GM23338 (cell line): ENCODE data around the gene CSTF2T. TPM values are rescaled to one million over a fixed set of nuclear protein-coding genes. Genes with fewer than 3 reads are reported as not detected.
A peak's percentile ranks its signal among the peaks of the same experiment; 100 is the strongest.

ENCODE experiments used
- ATAC-seq: fragments of 200-7000 bp; cut with Tn5 transposase; 3 replicates; pipeline ENCODE4 v1.9.1; 2020
- DNase-seq: peaks from one replicate; pipeline ENCODE4 v3.0.0-alpha.2; 2015; ENCODE audit warnings: low spot score
- H2AFZ ChIP-seq: fragments of 200-600 bp; sonication (generic); 2 replicates; pipeline ENCODE4 v1.8.0; 2016; ENCODE audit warnings: antibody characterized with exemption, mild to moderate bottlenecking, moderate library complexity
- H3F3A ChIP-seq: fragments of 200-600 bp; sonication (generic); replicated peaks from 2 replicates; pipeline ENCODE4 v1.8.0; 2017; ENCODE audit warnings: antibody characterized with exemption, mixed run types, low read depth
- H3K27ac ChIP-seq: fragments of 200-600 bp; sonication (generic); 2 replicates; pipeline ENCODE4 v1.6.1; 2016; ENCODE audit warnings: low read depth
- H3K27me3 ChIP-seq: fragments of 200-600 bp; sonication (generic); 2 replicates; pipeline ENCODE4 v1.8.0; 2016; ENCODE audit warnings: mild to moderate bottlenecking, mixed run types, moderate library complexity; ENCODE audit not compliant: insufficient read depth
- H3K36me3 ChIP-seq: fragments of 200-600 bp; sonication (generic); 2 replicates; pipeline ENCODE4 v1.8.0; 2016; ENCODE audit warnings: mild to moderate bottlenecking; ENCODE audit not compliant: insufficient read depth
- H3K4me1 ChIP-seq: fragments of 200-600 bp; sonication (generic); 2 replicates; pipeline ENCODE4 v1.8.0; 2016; ENCODE audit warnings: mild to moderate bottlenecking, moderate library complexity; ENCODE audit not compliant: insufficient read depth
- H3K4me2 ChIP-seq: fragments of 200-600 bp; sonication (generic); 2 replicates; pipeline ENCODE4 v1.7.1; 2017; ENCODE audit warnings: mixed run types
- H3K4me3 ChIP-seq: fragments of 200-600 bp; sonication (generic); 2 replicates; pipeline ENCODE4 v1.6.1; 2016; ENCODE audit warnings: mixed run types
- H3K79me2 ChIP-seq: fragments of 200-600 bp; sonication (generic); replicated peaks from 2 replicates; pipeline ENCODE4 v1.8.0; 2017; ENCODE audit warnings: mild to moderate bottlenecking; ENCODE audit not compliant: insufficient read depth
- H3K9me2 ChIP-seq: fragments of 200-600 bp; sonication (generic); 2 replicates; pipeline ENCODE4 v1.8.0; 2017; ENCODE audit not compliant: insufficient read depth
- H4K20me1 ChIP-seq: fragments of 200-600 bp; sonication (generic); replicated peaks from 2 replicates; pipeline ENCODE4 v1.8.0; 2017; ENCODE audit warnings: mild to moderate bottlenecking; ENCODE audit not compliant: insufficient read depth
- H3K27ac Mint-ChIP-seq: 2 replicates; pipeline ENCODE4 v1.8.0; 2020; ENCODE audit warnings: inconsistent platforms, mild to moderate bottlenecking, moderate library complexity, mixed read lengths
- H3K27me3 Mint-ChIP-seq: 3 replicates; pipeline ENCODE4 v1.8.0; 2022; ENCODE audit warnings: low read depth, mild to moderate bottlenecking, moderate library complexity, mixed read lengths, inconsistent platforms; ENCODE audit not compliant: insufficient read depth, poor library complexity
- H3K36me3 Mint-ChIP-seq: 3 replicates; pipeline ENCODE4 v1.8.0; 2021; ENCODE audit warnings: low read depth, mild to moderate bottlenecking, inconsistent platforms, moderate library complexity, mixed read lengths
- H3K4me1 Mint-ChIP-seq: 3 replicates; pipeline ENCODE4 v1.8.0; 2020; ENCODE audit warnings: mild to moderate bottlenecking, inconsistent platforms, mixed read lengths
- H3K4me3 Mint-ChIP-seq: 3 replicates; pipeline ENCODE4 v1.8.0; 2021; ENCODE audit warnings: moderate library complexity, mild to moderate bottlenecking, inconsistent platforms, mixed read lengths
- H3K9me3 Mint-ChIP-seq: 3 replicates; pipeline ENCODE4 v1.8.0; 2020; ENCODE audit warnings: moderate library complexity, mild to moderate bottlenecking, inconsistent platforms, mixed read lengths
- CREB1 ChIP-seq: fragments of 250-450 bp; sonication (Bioruptor Pico); IDR thresholded peaks from 2 replicates; pipeline ENCODE4 v1.5.0; 2020; ENCODE audit warnings: low read depth, mild to moderate bottlenecking, moderate library complexity
- CTCF ChIP-seq, 2 experiments: fragments of 200-600 bp in 1 of 2; sonication (generic) in 1 of 2; conservative IDR thresholded peaks; 2 replicates each; pipeline versions ENCODE4 v1.5.1 to v1.6.1; 2016 to 2017; ENCODE audit warnings: antibody characterized with exemption in 2 of 2, low read depth in 2 of 2, mild to moderate bottlenecking in 2 of 2, moderate library complexity in 1 of 2
- ETS1 ChIP-seq: IDR thresholded peaks from 2 replicates; pipeline ENCODE4 v1.6.1; 2016; ENCODE audit warnings: antibody characterized with exemption
- EZH2 ChIP-seq: fragments of 200-600 bp; sonication (generic); IDR thresholded peaks from one replicate; pipeline ENCODE4 v1.8.0; 2017; ENCODE audit warnings: antibody characterized with exemption, mild to moderate bottlenecking, low read depth; ENCODE audit not compliant: unreplicated experiment
- EZH2phosphoT487 ChIP-seq: fragments of 200-600 bp; sonication (generic); IDR thresholded peaks from one replicate; pipeline ENCODE4 v1.8.1; 2018; ENCODE audit warnings: antibody characterized with exemption; ENCODE audit not compliant: unreplicated experiment
- JUNB ChIP-seq: IDR thresholded peaks from one replicate; pipeline ENCODE4 v1.6.1; 2016; ENCODE audit warnings: antibody characterized with exemption; ENCODE audit not compliant: unreplicated experiment
- NANOG ChIP-seq: IDR thresholded peaks from 2 replicates; pipeline ENCODE4 v1.6.1; 2016; ENCODE audit warnings: antibody characterized with exemption, borderline replicate concordance
- POLR2AphosphoS5 ChIP-seq: IDR thresholded peaks from 2 replicates; pipeline ENCODE4 v1.6.1; 2016; ENCODE audit warnings: antibody characterized with exemption, low read depth
- REST ChIP-seq: IDR thresholded peaks from one replicate; pipeline ENCODE4 v1.6.1; 2018; ENCODE audit warnings: antibody characterized with exemption; ENCODE audit not compliant: unreplicated experiment
- STAT1 ChIP-seq: IDR thresholded peaks from one replicate; pipeline ENCODE4 v1.6.1; 2016; ENCODE audit warnings: antibody characterized with exemption; ENCODE audit not compliant: unreplicated experiment
- ZNF114 ChIP-seq: fragments of 250-450 bp; sonication (Bioruptor Pico); IDR thresholded peaks from 2 replicates; pipeline ENCODE4 v1.5.0; 2020; ENCODE audit warnings: mild to moderate bottlenecking, moderate library complexity
- ZNF331 ChIP-seq: fragments of 250-450 bp; sonication (Bioruptor Pico); IDR thresholded peaks from 2 replicates; pipeline ENCODE4 v1.5.0; 2020; ENCODE audit warnings: low read depth, mild to moderate bottlenecking, moderate library complexity
- polyA plus RNA-seq: library from polyadenylated mRNA; unstranded; fragments of >200 nt; fragmentation: Nextera tagmentation; extraction: Ambion mirVana; gene quantifications from 2 replicates; pipeline ENCODE4 v1.2.1, GENCODE V29; 2016
- total RNA-seq: library from RNA; depleted of rRNA; stranded (reverse); fragments of >200 nt; shearing (Covaris generic); gene quantifications from 2 replicates; pipeline ENCODE4 v1.2.3, GENCODE V29; 2014
- TF ChIP-seq, protein P1 (sequence below): fragments of 250-450 bp; sonication (Bioruptor Pico); IDR thresholded peaks from 2 replicates; pipeline ENCODE4 v1.5.0; 2020; ENCODE audit warnings: mild to moderate bottlenecking, moderate library complexity

Gene CSTF2T
- total and polyA plus RNA-seq, 2 experiments from 2014 or later, result 9.8 to 31.9 TPM

GRCh38 chr10:51700228-51700817 is 928 bp upstream of the CSTF2T start:
- H3K36me3 ChIP-seq, result no peaks in the 10 kb centered on the region
- H3K4me1 ChIP-seq, result peaks cover 9% of the 10 kb centered on the region; the same call in 1 of the 2 replicates
- DNase-seq (peak; percentile 68), ATAC-seq (peak; percentile 69)
- TF ChIP-seq, protein P1, sequence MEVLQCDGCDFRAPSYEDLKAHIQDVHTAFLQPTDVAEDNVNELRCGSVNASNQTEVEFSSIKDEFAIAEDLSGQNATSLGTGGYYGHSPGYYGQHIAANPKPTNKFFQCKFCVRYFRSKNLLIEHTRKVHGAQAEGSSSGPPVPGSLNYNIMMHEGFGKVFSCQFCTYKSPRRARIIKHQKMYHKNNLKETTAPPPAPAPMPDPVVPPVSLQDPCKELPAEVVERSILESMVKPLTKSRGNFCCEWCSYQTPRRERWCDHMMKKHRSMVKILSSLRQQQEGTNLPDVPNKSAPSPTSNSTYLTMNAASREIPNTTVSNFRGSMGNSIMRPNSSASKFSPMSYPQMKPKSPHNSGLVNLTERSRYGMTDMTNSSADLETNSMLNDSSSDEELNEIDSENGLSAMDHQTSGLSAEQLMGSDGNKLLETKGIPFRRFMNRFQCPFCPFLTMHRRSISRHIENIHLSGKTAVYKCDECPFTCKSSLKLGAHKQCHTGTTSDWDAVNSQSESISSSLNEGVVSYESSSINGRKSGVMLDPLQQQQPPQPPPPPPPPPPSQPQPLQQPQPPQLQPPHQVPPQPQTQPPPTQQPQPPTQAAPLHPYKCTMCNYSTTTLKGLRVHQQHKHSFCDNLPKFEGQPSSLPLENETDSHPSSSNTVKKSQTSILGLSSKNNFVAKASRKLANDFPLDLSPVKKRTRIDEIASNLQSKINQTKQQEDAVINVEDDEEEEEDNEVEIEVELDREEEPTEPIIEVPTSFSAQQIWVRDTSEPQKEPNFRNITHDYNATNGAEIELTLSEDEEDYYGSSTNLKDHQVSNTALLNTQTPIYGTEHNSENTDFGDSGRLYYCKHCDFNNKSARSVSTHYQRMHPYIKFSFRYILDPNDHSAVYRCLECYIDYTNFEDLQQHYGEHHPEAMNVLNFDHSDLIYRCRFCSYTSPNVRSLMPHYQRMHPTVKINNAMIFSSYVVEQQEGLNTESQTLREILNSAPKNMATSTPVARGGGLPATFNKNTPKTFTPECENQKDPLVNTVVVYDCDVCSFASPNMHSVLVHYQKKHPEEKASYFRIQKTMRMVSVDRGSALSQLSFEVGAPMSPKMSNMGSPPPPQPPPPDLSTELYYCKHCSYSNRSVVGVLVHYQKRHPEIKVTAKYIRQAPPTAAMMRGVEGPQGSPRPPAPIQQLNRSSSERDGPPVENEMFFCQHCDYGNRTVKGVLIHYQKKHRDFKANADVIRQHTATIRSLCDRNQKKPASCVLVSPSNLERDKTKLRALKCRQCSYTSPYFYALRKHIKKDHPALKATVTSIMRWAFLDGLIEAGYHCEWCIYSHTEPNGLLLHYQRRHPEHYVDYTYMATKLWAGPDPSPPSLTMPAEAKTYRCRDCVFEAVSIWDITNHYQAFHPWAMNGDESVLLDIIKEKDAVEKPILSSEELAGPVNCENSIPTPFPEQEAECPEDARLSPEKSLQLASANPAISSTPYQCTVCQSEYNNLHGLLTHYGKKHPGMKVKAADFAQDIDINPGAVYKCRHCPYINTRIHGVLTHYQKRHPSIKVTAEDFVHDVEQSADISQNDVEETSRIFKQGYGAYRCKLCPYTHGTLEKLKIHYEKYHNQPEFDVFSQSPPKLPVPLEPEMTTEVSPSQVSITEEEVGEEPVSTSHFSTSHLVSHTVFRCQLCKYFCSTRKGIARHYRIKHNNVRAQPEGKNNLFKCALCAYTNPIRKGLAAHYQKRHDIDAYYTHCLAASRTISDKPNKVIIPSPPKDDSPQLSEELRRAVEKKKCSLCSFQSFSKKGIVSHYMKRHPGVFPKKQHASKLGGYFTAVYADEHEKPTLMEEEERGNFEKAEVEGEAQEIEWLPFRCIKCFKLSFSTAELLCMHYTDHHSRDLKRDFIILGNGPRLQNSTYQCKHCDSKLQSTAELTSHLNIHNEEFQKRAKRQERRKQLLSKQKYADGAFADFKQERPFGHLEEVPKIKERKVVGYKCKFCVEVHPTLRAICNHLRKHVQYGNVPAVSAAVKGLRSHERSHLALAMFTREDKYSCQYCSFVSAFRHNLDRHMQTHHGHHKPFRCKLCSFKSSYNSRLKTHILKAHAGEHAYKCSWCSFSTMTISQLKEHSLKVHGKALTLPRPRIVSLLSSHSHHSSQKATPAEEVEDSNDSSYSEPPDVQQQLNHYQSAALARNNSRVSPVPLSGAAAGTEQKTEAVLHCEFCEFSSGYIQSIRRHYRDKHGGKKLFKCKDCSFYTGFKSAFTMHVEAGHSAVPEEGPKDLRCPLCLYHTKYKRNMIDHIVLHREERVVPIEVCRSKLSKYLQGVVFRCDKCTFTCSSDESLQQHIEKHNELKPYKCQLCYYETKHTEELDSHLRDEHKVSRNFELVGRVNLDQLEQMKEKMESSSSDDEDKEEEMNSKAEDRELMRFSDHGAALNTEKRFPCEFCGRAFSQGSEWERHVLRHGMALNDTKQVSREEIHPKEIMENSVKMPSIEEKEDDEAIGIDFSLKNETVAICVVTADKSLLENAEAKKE (CRISPR knock-in tag), result no peak
- TF ChIP-seq EZH2, result no peak
- no peak for TF ChIP-seq NANOG
- no peak for TF ChIP-seq CREB1 (CRISPR knock-in tag)
- no peak for TF ChIP-seq EZH2phosphoT487
- TF ChIP-seq ZNF331 (CRISPR knock-in tag), result no peak
- TF ChIP-seq POLR2AphosphoS5, result no peak
- no peak for TF ChIP-seq REST
- no peak for TF ChIP-seq CTCF (conservative IDR thresholded peaks at IDR 0.05; ENCODE audit: low read depth in 2 of 2)
- no peak for TF ChIP-seq ZNF114
- no peak for TF ChIP-seq JUNB
- no peak for TF ChIP-seq ETS1
- TF ChIP-seq STAT1, result no peak
- H3K79me2 ChIP-seq, result peaks cover 32% of the 10 kb centered on the region
- Mint-ChIP-seq H3K4me3 (peak overlapping the region; percentile 98), H3K4me1 (peaks cover 32% of the 10 kb centered on the region), H3K36me3 (peaks cover 22% of the 10 kb centered on the region), H3K9me3 (no peaks in the 10 kb centered on the region; the same call in 2 of the 3 replicates), H3K27ac (peak overlapping the region; percentile 100), H3K27me3 (peaks cover 3% of the 10 kb centered on the region)
- peak overlapping the region; percentile 92 for H3K27ac ChIP-seq
- H4K20me1 ChIP-seq, result peaks cover 5% of the 10 kb centered on the region; the same call in 1 of the 2 replicates
- H3K4me2 ChIP-seq, result peak overlapping the region; percentile 91
- no peaks in the 10 kb centered on the region for H3F3A ChIP-seq
- no peaks in the 10 kb centered on the region for H3K27me3 ChIP-seq
- no peak overlapping the region; the same call in 1 of the 2 replicates for H2AFZ ChIP-seq
- H3K9me2 ChIP-seq, result no peaks in the 10 kb centered on the region
- H3K4me3 ChIP-seq, result peak overlapping the region; percentile 82
